HEK293 (cell line): Measurements from ENCODE around the gene PDGFA.
A peak's percentile ranks its signal among the peaks of the same experiment; 100 is the strongest.

ENCODE experiments used
- CTCF ChIA-PET: fragments of 350-600 bp; formaldehyde crosslinking; extraction: SDS; loops from one replicate; lab custom pipeline; 2021; ENCODE audit warnings: antibody characterized with exemption; lab: Yijun Ruan, JAX
- POLR2A ChIA-PET: fragments of 300-600 bp; formaldehyde crosslinking; extraction: SDS; loops from one replicate; lab custom pipeline; 2020; ENCODE audit warnings: antibody characterized with exemption, inconsistent platforms; lab: Yijun Ruan, JAX
- H3K27ac ChIP-seq: fragments of 200-500 bp; sonication (Bioruptor generic); 2 replicates; pipeline ENCODE4 v1.5.1; 2014; ENCODE audit warnings: low read depth, low read length, control low read depth, inconsistent platforms; ENCODE audit errors: extremely low read depth
- H3K36me3 ChIP-seq, 2 experiments: fragments of 200-500 bp in 1 of 2; sonication (Bioruptor generic) in 1 of 2; 1 replicate in 1 of 2; 2 replicates in 1 of 2; pipeline ENCODE4 v1.5.1; 2014 to 2017; ENCODE audit warnings: inconsistent platforms in 2 of 2, low read length in 2 of 2; ENCODE audit not compliant: control insufficient read depth in 2 of 2, insufficient read depth in 1 of 2
- H3K4me1 ChIP-seq: fragments of 200-500 bp; sonication (Bioruptor generic); 2 replicates; pipeline ENCODE4 v1.5.1; 2014; ENCODE audit warnings: mild to moderate bottlenecking, low read length, inconsistent platforms; ENCODE audit not compliant: control insufficient read depth, insufficient read depth
- H3K4me3 ChIP-seq: 2 replicates; pipeline ENCODE4 v1.5.1; 2011; ENCODE audit warnings: low read depth, mild to moderate bottlenecking, control low read depth, low read length, moderate library complexity
- H3K9me3 ChIP-seq: fragments of 200-500 bp; sonication (Bioruptor generic); 2 replicates; pipeline ENCODE4 v1.5.1; 2014; ENCODE audit warnings: low read depth, low read length, inconsistent platforms; ENCODE audit not compliant: control insufficient read depth, insufficient read depth
- GLIS1 ChIP-seq: fragments of 450-650 bp; formaldehyde crosslinking; IDR thresholded peaks from 2 replicates; pipeline ENCODE4 v1.5.1; 2016; ENCODE audit warnings: missing biosample characterization, missing genetic modification characterization
- OVOL3 ChIP-seq: fragments of 450-650 bp; formaldehyde crosslinking; IDR thresholded peaks from 2 replicates; pipeline ENCODE4 v1.5.1; 2016; ENCODE audit warnings: missing biosample characterization, missing genetic modification characterization
- YY2 ChIP-seq: fragments of 450-650 bp; formaldehyde crosslinking; IDR thresholded peaks from 2 replicates; pipeline ENCODE4 v1.5.1; 2016; ENCODE audit warnings: missing biosample characterization, missing genetic modification characterization
- ZBTB20 ChIP-seq: fragments of 450-650 bp; formaldehyde crosslinking; IDR thresholded peaks from 2 replicates; pipeline ENCODE4 v1.5.1; 2016; ENCODE audit warnings: missing biosample characterization, missing genetic modification characterization
- ZIC2 ChIP-seq: fragments of 450-650 bp; formaldehyde crosslinking; IDR thresholded peaks from 2 replicates; pipeline ENCODE4 v1.5.1; 2016; ENCODE audit warnings: missing biosample characterization, missing genetic modification characterization
- ZNF2 ChIP-seq: fragments of 450-650 bp; formaldehyde crosslinking; IDR thresholded peaks from 2 replicates; pipeline ENCODE4 v1.5.1; 2016; ENCODE audit warnings: missing biosample characterization, missing genetic modification characterization
- ZNF521 ChIP-seq: fragments of 450-650 bp; formaldehyde crosslinking; IDR thresholded peaks from 2 replicates; pipeline ENCODE4 v1.5.1; 2017; ENCODE audit warnings: missing biosample characterization, mild to moderate bottlenecking, missing genetic modification characterization
- ZNF623 ChIP-seq: fragments of 450-650 bp; formaldehyde crosslinking; IDR thresholded peaks from 2 replicates; pipeline ENCODE4 v1.5.1; 2016; ENCODE audit warnings: missing biosample characterization, missing genetic modification characterization
- ZNF664 ChIP-seq: fragments of 450-650 bp; formaldehyde crosslinking; IDR thresholded peaks from 2 replicates; pipeline ENCODE4 v1.5.1; 2016; ENCODE audit warnings: missing biosample characterization, missing genetic modification characterization
- ZNF785 ChIP-seq: fragments of 450-650 bp; formaldehyde crosslinking; IDR thresholded peaks from 2 replicates; pipeline ENCODE4 v1.5.1; 2016; ENCODE audit warnings: missing biosample characterization, missing genetic modification characterization
- TF ChIP-seq, protein P1 (sequence below): fragments of 450-650 bp; formaldehyde crosslinking; IDR thresholded peaks from 2 replicates; pipeline ENCODE4 v1.5.1; 2016; ENCODE audit warnings: missing biosample characterization, missing genetic modification characterization
- TF ChIP-seq, protein P2 (sequence below): fragments of 450-650 bp; formaldehyde crosslinking; IDR thresholded peaks from 2 replicates; pipeline ENCODE4 v1.5.1; 2016; ENCODE audit warnings: missing biosample characterization, missing genetic modification characterization
- TF ChIP-seq, protein P3 (sequence below): fragments of 450-650 bp; IDR thresholded peaks from 2 replicates; pipeline ENCODE4 v1.5.1; 2018; ENCODE audit warnings: missing biosample characterization, missing genetic modification characterization
- TF ChIP-seq, protein P4 (sequence below): fragments of 450-650 bp; formaldehyde crosslinking; IDR thresholded peaks from 2 replicates; pipeline ENCODE4 v1.5.1; 2017; ENCODE audit warnings: missing biosample characterization, missing genetic modification characterization
- TF ChIP-seq, protein P5 (sequence below): fragments of 450-650 bp; formaldehyde crosslinking; IDR thresholded peaks from 2 replicates; pipeline ENCODE4 v1.5.1; 2016; ENCODE audit warnings: missing biosample characterization, missing genetic modification characterization, borderline replicate concordance
- TF ChIP-seq, protein P6 (sequence below): fragments of 450-650 bp; IDR thresholded peaks from 2 replicates; pipeline ENCODE4 v1.5.1; 2018; ENCODE audit warnings: missing biosample characterization, mild to moderate bottlenecking, missing genetic modification characterization
- TF ChIP-seq, protein P7 (sequence below): fragments of 450-650 bp; formaldehyde crosslinking; IDR thresholded peaks from 2 replicates; pipeline ENCODE4 v1.5.1; 2016; ENCODE audit warnings: missing biosample characterization, missing genetic modification characterization

The PDGFA gene

DNA sequence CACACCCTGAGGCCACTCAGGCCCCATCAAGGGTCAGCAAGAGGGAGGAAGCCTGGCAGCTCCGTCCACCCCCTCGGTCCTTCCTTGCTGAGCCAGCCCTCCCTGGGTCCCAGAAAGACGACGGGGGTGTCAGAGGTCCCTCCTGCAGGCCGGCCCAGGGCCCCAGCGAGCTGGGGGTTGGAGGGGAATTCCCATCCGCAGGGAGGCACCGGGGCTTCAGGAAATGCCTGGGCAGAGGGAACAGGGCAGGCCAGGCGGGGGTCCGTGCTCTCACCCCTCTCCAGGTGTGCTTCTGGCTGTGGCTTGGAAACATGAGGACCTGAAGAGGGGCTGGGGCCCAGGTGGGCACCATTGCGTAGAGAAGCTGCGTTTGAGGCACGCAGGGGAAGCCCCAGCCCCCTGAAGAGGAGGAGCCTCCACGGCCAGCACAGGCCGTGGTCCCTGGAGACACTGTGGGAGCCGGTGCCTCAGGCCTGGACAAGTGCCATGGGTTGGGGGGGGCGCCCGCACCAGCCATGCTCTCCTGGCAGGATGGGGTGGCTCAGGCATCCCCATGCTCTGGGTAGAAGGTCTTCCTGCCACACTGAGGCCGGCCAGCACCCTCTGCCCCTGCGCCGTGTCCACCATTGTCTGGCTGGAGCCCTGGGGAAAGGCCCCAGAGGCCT lies 66.7 kb downstream of the PDGFA start:
- Histone ChIP-seq H3K4me1 (no peaks in the 10 kb centered on the region), H3K36me3 (no peaks in the 10 kb centered on the region), H3K9me3 (no peaks in the 10 kb centered on the region), H3K27ac (no peak overlapping the region), H3K4me3 (no peak overlapping the region)
- TF ChIP-seq, protein P1, sequence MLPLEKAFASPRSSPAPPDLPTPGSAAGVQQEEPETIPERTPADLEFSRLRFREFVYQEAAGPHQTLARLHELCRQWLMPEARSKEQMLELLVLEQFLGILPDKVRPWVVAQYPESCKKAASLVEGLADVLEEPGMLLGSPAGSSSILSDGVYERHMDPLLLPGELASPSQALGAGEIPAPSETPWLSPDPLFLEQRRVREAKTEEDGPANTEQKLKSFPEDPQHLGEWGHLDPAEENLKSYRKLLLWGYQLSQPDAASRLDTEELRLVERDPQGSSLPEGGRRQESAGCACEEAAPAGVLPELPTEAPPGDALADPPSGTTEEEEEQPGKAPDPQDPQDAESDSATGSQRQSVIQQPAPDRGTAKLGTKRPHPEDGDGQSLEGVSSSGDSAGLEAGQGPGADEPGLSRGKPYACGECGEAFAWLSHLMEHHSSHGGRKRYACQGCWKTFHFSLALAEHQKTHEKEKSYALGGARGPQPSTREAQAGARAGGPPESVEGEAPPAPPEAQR: no peak
- TF ChIP-seq, protein P2, sequence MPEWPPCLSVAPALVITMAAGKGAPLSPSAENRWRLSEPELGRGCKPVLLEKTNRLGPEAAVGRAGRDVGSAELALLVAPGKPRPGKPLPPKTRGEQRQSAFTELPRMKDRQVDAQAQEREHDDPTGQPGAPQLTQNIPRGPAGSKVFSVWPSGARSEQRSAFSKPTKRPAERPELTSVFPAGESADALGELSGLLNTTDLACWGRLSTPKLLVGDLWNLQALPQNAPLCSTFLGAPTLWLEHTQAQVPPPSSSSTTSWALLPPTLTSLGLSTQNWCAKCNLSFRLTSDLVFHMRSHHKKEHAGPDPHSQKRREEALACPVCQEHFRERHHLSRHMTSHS (tag by site-specific recombination): no peak
- TF ChIP-seq ZIC2 (peak; percentile 72), GLIS1 (tag by site-specific recombination) (peak; percentile 36; the same call in 1 of the 2 replicates)
- ChIA-PET POLR2A (no interaction called here), CTCF (no interaction called here)

DNA sequence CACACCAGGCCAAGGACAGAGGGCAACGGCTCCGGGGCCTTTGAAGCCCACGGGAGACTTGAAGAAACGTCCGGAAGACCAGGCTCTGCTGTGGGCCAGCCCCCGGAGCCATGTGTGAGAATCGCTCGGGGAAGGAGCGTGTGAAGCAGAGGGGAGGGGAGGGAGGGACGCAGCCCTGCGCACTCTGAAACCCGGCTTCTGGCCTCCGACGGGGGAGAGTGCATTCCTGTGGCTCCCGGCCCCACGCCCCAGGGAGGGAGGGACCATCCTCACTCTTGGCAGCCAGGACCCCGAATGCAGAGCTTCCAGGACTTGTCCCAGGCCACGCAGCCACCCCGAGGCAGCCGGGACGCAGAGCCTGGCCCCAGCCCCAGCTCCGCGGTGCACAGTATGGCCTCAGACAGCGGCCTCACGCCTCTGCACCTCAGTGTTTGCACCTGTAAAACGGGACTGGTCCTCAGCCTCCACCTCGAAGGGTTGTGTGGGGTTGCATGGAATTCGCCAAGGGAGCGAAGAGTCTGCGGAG lies 67.4 kb downstream of the PDGFA start:
- Histone ChIP-seq H3K9me3 (no peaks in the 10 kb centered on the region), H3K4me1 (no peaks in the 10 kb centered on the region), H3K36me3 (no peaks in the 10 kb centered on the region), H3K4me3 (no peak overlapping the region), H3K27ac (no peak overlapping the region)
- POLR2A ChIA-PET: no interaction called here
- CTCF ChIA-PET: no interaction called here
- TF ChIP-seq YY2 (tag by site-specific recombination) (no peak), ZNF664 (tag by site-specific recombination) (no peak), ZBTB20 (no peak), OVOL3 (tag by site-specific recombination) (no peak), ZNF2 (tag by site-specific recombination) (no peak), ZNF623 (tag by site-specific recombination) (no peak), ZNF521 (tag by site-specific recombination) (no peak), ZNF785 (no peak)
- TF ChIP-seq, protein P3, sequence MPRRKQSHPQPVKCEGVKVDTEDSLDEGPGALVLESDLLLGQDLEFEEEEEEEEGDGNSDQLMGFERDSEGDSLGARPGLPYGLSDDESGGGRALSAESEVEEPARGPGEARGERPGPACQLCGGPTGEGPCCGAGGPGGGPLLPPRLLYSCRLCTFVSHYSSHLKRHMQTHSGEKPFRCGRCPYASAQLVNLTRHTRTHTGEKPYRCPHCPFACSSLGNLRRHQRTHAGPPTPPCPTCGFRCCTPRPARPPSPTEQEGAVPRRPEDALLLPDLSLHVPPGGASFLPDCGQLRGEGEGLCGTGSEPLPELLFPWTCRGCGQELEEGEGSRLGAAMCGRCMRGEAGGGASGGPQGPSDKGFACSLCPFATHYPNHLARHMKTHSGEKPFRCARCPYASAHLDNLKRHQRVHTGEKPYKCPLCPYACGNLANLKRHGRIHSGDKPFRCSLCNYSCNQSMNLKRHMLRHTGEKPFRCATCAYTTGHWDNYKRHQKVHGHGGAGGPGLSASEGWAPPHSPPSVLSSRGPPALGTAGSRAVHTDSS (tag by site-specific recombination): no peak
- TF ChIP-seq, protein P4, sequence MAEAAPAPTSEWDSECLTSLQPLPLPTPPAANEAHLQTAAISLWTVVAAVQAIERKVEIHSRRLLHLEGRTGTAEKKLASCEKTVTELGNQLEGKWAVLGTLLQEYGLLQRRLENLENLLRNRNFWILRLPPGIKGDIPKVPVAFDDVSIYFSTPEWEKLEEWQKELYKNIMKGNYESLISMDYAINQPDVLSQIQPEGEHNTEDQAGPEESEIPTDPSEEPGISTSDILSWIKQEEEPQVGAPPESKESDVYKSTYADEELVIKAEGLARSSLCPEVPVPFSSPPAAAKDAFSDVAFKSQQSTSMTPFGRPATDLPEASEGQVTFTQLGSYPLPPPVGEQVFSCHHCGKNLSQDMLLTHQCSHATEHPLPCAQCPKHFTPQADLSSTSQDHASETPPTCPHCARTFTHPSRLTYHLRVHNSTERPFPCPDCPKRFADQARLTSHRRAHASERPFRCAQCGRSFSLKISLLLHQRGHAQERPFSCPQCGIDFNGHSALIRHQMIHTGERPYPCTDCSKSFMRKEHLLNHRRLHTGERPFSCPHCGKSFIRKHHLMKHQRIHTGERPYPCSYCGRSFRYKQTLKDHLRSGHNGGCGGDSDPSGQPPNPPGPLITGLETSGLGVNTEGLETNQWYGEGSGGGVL (tag by site-specific recombination): no peak
- TF ChIP-seq, protein P5, sequence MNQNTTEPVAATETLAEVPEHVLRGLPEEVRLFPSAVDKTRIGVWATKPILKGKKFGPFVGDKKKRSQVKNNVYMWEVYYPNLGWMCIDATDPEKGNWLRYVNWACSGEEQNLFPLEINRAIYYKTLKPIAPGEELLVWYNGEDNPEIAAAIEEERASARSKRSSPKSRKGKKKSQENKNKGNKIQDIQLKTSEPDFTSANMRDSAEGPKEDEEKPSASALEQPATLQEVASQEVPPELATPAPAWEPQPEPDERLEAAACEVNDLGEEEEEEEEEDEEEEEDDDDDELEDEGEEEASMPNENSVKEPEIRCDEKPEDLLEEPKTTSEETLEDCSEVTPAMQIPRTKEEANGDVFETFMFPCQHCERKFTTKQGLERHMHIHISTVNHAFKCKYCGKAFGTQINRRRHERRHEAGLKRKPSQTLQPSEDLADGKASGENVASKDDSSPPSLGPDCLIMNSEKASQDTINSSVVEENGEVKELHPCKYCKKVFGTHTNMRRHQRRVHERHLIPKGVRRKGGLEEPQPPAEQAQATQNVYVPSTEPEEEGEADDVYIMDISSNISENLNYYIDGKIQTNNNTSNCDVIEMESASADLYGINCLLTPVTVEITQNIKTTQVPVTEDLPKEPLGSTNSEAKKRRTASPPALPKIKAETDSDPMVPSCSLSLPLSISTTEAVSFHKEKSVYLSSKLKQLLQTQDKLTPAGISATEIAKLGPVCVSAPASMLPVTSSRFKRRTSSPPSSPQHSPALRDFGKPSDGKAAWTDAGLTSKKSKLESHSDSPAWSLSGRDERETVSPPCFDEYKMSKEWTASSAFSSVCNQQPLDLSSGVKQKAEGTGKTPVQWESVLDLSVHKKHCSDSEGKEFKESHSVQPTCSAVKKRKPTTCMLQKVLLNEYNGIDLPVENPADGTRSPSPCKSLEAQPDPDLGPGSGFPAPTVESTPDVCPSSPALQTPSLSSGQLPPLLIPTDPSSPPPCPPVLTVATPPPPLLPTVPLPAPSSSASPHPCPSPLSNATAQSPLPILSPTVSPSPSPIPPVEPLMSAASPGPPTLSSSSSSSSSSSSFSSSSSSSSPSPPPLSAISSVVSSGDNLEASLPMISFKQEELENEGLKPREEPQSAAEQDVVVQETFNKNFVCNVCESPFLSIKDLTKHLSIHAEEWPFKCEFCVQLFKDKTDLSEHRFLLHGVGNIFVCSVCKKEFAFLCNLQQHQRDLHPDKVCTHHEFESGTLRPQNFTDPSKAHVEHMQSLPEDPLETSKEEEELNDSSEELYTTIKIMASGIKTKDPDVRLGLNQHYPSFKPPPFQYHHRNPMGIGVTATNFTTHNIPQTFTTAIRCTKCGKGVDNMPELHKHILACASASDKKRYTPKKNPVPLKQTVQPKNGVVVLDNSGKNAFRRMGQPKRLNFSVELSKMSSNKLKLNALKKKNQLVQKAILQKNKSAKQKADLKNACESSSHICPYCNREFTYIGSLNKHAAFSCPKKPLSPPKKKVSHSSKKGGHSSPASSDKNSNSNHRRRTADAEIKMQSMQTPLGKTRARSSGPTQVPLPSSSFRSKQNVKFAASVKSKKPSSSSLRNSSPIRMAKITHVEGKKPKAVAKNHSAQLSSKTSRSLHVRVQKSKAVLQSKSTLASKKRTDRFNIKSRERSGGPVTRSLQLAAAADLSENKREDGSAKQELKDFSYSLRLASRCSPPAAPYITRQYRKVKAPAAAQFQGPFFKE (tag by site-specific recombination): no peak
- TF ChIP-seq, protein P6, sequence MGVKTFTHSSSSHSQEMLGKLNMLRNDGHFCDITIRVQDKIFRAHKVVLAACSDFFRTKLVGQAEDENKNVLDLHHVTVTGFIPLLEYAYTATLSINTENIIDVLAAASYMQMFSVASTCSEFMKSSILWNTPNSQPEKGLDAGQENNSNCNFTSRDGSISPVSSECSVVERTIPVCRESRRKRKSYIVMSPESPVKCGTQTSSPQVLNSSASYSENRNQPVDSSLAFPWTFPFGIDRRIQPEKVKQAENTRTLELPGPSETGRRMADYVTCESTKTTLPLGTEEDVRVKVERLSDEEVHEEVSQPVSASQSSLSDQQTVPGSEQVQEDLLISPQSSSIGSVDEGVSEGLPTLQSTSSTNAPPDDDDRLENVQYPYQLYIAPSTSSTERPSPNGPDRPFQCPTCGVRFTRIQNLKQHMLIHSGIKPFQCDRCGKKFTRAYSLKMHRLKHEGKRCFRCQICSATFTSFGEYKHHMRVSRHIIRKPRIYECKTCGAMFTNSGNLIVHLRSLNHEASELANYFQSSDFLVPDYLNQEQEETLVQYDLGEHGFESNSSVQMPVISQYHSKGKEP: no peak
- TF ChIP-seq, protein P7, sequence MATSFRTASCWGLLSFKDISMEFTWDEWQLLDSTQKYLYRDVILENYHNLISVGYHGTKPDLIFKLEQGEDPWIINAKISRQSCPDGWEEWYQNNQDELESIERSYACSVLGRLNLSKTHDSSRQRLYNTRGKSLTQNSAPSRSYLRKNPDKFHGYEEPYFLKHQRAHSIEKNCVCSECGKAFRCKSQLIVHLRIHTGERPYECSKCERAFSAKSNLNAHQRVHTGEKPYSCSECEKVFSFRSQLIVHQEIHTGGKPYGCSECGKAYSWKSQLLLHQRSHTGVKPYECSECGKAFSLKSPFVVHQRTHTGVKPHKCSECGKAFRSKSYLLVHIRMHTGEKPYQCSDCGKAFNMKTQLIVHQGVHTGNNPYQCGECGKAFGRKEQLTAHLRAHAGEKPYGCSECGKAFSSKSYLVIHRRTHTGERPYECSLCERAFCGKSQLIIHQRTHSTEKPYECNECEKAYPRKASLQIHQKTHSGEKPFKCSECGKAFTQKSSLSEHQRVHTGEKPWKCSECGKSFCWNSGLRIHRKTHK (tag by site-specific recombination): no peak
